Skeletal muscle tissue (tissue), 4 donors: ENCODE data around the gene HECW1. TPM values are rescaled to one million over a fixed set of nuclear protein-coding genes. Genes with fewer than 3 reads are reported as not detected.

Experiments
- H3K27ac ChIP-seq: one replicate; pipeline ENCODE4 v1.7.0; 2013; ENCODE audit warnings: mild to moderate bottlenecking, low read depth, low read length, inconsistent platforms
- H3K27me3 ChIP-seq, 3 donors: one replicate each; pipeline ENCODE4 v1.7.0; 2013; ENCODE audit warnings: low read length in 3 of 3; ENCODE audit not compliant: control insufficient read depth in 3 of 3, insufficient read depth in 3 of 3
- H3K36me3 ChIP-seq, 3 donors: one replicate each; pipeline ENCODE4 v1.7.0; 2013; ENCODE audit warnings: low read length in 3 of 3; ENCODE audit not compliant: control insufficient read depth in 3 of 3, insufficient read depth in 3 of 3
- H3K4me1 ChIP-seq, 3 donors: one replicate each; pipeline ENCODE4 v1.7.0; 2013; ENCODE audit warnings: low read length in 3 of 3, mild to moderate bottlenecking in 3 of 3; ENCODE audit not compliant: control insufficient read depth in 3 of 3, insufficient read depth in 3 of 3
- H3K4me3 ChIP-seq, 3 donors: one replicate each; pipeline ENCODE4 v1.7.0; 2013; ENCODE audit warnings: low read length in 3 of 3
- H3K9ac ChIP-seq, 3 donors: one replicate each; pipeline ENCODE4 v1.7.0; 2013; ENCODE audit warnings: low read length in 3 of 3, mild to moderate bottlenecking in 3 of 3, moderate library complexity in 2 of 3, low read depth in 1 of 3
- H3K9me3 ChIP-seq, 3 donors: one replicate each; pipeline ENCODE4 v1.7.0; 2013; ENCODE audit warnings: low read length in 3 of 3; ENCODE audit not compliant: control insufficient read depth in 3 of 3
- total RNA-seq: library from RNA; depleted of rRNA; stranded (reverse); fragments of >200 nt; gene quantifications from one replicate; pipeline ENCODE4 v1.2.3, GENCODE V29; 2014
- donor health status: Osteomylitis.

Gene HECW1
- total RNA-seq, 1 donor from 2014 or later, result not detected

- no peak overlapping the region for H3K4me3 ChIP-seq
- H3K4me1 ChIP-seq, result no peaks in the 10 kb centered on the region
- H3K27me3 ChIP-seq, result no peaks in the 10 kb centered on the region
- no peaks in the 10 kb centered on the region for H3K36me3 ChIP-seq
- H3K9me3 ChIP-seq, result no peaks in the 10 kb centered on the region
- H3K9ac ChIP-seq, result no peak overlapping the region
- H3K27ac ChIP-seq, result no peak overlapping the region
Measured at GRCh38 chr7:43522406-43523156, 410.1 kb downstream of the HECW1 start.

- Histone ChIP-seq H3K36me3 (no peaks in the 10 kb centered on the region), H3K9me3 (no peaks in the 10 kb centered on the region), H3K4me1 (peaks cover 0 to 2% (median 0%) of the 10 kb centered on the region in 3 donors), H3K27me3 (no peaks in the 10 kb centered on the region), H3K9ac (no peak overlapping the region), H3K27ac (no peak overlapping the region), H3K4me3 (no peak overlapping the region)
Measured at GRCh38 chr7:43528576-43529354, 416.3 kb downstream of the HECW1 start.

GRCh38 chr7:43530553-43531410 lies 418.3 kb downstream of the HECW1 start:
- H3K9ac ChIP-seq, result no peak overlapping the region
- H3K9me3 ChIP-seq, result no peaks in the 10 kb centered on the region
- no peak overlapping the region for H3K27ac ChIP-seq
- peaks cover 0 to 4% (median 2%) of the 10 kb centered on the region in 3 donors for H3K4me1 ChIP-seq
- no peaks in the 10 kb centered on the region for H3K27me3 ChIP-seq
- H3K4me3 ChIP-seq, result no peak overlapping the region
- H3K36me3 ChIP-seq, result no peaks in the 10 kb centered on the region

GRCh38 chr7:43531700-43532099 lies 419.3 kb downstream of the HECW1 start:
- H3K9ac ChIP-seq, result no peak overlapping the region
- no peak overlapping the region for H3K4me3 ChIP-seq
- H3K27me3 ChIP-seq, result no peaks in the 10 kb centered on the region
- no peak overlapping the region for H3K27ac ChIP-seq
- H3K4me1 ChIP-seq, result peaks cover 0 to 4% (median 2%) of the 10 kb centered on the region in 3 donors
- H3K36me3 ChIP-seq, result no peaks in the 10 kb centered on the region
- H3K9me3 ChIP-seq, result no peaks in the 10 kb centered on the region

- Histone ChIP-seq H3K27ac (no peak overlapping the region), H3K9ac (no peak overlapping the region)
Measured at GRCh38 chr7:43533801-43534479, 421.5 kb downstream of the HECW1 start.

GRCh38 chr7:43535031-43535451 lies 422.6 kb downstream of the HECW1 start:
- Histone ChIP-seq H3K4me3 (no peak overlapping the region), H3K27me3 (no peaks in the 10 kb centered on the region), H3K36me3 (no peaks in the 10 kb centered on the region), H3K9ac (no peak overlapping the region), H3K9me3 (no peaks in the 10 kb centered on the region), H3K27ac (no peak overlapping the region), H3K4me1 (peaks cover 2 to 13% (median 9%) of the 10 kb centered on the region in 3 donors)

More at GRCh38 chr7:43533801-43534479, 421.5 kb downstream of the HECW1 start:
- Histone ChIP-seq H3K4me3 (no peak overlapping the region), H3K27me3 (no peaks in the 10 kb centered on the region), H3K4me1 (peaks cover 2 to 13% (median 9%) of the 10 kb centered on the region in 3 donors), H3K9me3 (no peaks in the 10 kb centered on the region), H3K36me3 (no peaks in the 10 kb centered on the region)

- Histone ChIP-seq H3K27ac (no peak overlapping the region), H3K36me3 (no peaks in the 10 kb centered on the region), H3K27me3 (no peaks in the 10 kb centered on the region), H3K4me3 (no peak overlapping the region), H3K9me3 (no peaks in the 10 kb centered on the region), H3K9ac (no peak overlapping the region), H3K4me1 (peaks cover 2 to 13% (median 9%) of the 10 kb centered on the region in 3 donors)
Measured at GRCh38 chr7:43535810-43536585, 423.6 kb downstream of the HECW1 start.

- no peaks in the 10 kb centered on the region for H3K36me3 ChIP-seq
- no peaks in the 10 kb centered on the region for H3K27me3 ChIP-seq
- H3K27ac ChIP-seq, result no peak overlapping the region
- H3K9me3 ChIP-seq, result no peaks in the 10 kb centered on the region
- H3K4me1 ChIP-seq, result peaks cover 2 to 13% (median 9%) of the 10 kb centered on the region in 3 donors
- no peak overlapping the region for H3K4me3 ChIP-seq
- H3K9ac ChIP-seq, result no peak overlapping the region
Measured at GRCh38 chr7:43536773-43537172, 424.3 kb downstream of the HECW1 start.
